SIG-M5 (cell line): Measurements from ENCODE around the gene PPEF2.
"Not testable (repeated sequence)": the region's sequence is repeated elsewhere in the genome, so short reads cannot be mapped to it uniquely, and the experiment has no call there.

Source experiments
- DNase-seq: peaks from one replicate; lab custom pipeline; 2025; lab: John Stamatoyannopoulos, UW

Gene PPEF2, protein sequence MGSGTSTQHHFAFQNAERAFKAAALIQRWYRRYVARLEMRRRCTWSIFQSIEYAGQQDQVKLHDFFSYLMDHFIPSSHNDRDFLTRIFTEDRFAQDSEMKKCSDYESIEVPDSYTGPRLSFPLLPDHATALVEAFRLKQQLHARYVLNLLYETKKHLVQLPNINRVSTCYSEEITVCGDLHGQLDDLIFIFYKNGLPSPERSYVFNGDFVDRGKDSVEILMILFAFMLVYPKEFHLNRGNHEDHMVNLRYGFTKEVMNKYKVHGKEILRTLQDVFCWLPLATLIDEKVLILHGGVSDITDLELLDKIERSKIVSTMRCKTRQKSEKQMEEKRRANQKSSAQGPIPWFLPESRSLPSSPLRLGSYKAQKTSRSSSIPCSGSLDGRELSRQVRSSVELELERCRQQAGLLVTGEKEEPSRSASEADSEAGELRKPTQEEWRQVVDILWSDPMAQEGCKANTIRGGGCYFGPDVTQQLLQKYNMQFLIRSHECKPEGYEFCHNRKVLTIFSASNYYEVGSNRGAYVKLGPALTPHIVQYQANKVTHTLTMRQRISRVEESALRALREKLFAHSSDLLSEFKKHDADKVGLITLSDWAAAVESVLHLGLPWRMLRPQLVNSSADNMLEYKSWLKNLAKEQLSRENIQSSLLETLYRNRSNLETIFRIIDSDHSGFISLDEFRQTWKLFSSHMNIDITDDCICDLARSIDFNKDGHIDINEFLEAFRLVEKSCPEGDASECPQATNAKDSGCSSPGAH

GRCh38 chr4:75902352-75902751 lies at the start of gene PPEF2:
Gene PPEF2, minus strand, starts transcription at chr4:75902452. Its CDS starts 6,127 bp downstream, at chr4:75896325.
- DNase-seq: no peak

- no peak for DNase-seq
Measured at GRCh38 chr4:75950213-75950815, 48.1 kb upstream of the PPEF2 start.

DNA sequence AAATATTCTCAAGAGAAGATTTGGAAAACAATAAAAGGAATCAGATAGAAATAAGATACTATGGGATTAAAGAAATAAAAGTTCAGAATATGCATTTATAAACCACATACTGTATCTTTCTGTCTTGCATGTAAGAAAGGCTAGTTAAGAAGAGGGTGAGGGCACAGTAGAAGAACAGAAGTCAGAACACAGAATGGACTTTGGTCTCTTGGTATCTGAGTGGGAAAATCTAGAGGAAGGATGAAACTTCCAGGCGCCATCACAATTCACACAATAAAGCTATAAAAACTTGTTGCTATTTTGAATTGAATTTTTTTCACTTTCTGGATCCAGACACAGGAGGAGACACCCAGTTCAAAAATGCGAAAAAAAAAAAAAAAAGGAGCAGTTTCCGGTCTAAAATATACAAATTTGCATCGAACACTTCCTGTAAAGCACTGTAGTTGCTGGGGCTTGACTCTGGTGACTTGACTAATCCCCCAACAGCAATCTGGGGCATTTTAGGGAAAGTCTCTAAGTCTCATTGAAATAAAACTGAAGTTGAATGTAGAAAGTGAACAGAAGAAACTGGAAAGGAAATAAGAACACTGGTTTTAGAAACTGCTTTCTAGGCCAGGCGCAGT lies 46.7 kb upstream of the PPEF2 start:
- no peak for DNase-seq

DNA sequence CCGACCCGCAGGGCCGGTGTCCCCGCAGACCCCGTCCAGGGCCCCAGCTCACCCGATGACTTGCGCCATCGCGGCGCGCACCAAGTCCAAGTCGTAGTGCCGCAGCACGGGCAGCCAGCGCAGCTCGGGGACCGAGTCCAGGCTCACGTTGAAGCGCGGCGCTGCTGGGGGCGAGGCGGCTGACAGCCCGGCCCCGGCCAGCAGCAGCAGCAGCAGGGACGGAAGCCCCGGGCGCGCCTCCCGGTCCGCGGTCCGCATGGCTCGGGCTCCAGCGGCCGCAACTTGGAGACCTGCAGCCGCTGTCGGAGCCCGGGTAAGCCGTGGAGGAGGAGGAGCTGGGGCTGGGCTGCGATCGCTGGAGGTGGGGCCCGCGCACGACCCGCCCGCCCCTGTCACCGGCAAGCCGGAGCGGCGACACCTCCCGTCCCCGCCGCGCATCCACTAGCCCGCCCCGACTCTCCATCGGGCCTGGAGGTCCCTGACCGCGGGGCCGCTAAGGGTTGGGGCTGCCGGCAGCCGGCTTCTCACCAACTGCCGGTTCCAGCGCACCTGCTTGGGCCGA lies 38.5 kb upstream of the PPEF2 start, which contains the start of gene NAAA:
Gene NAAA, minus strand, starts transcription at position 322 of the 562 bp plus-strand sequence. Its CDS starts 64 bp downstream, at position 258.
- no peak for DNase-seq

DNA sequence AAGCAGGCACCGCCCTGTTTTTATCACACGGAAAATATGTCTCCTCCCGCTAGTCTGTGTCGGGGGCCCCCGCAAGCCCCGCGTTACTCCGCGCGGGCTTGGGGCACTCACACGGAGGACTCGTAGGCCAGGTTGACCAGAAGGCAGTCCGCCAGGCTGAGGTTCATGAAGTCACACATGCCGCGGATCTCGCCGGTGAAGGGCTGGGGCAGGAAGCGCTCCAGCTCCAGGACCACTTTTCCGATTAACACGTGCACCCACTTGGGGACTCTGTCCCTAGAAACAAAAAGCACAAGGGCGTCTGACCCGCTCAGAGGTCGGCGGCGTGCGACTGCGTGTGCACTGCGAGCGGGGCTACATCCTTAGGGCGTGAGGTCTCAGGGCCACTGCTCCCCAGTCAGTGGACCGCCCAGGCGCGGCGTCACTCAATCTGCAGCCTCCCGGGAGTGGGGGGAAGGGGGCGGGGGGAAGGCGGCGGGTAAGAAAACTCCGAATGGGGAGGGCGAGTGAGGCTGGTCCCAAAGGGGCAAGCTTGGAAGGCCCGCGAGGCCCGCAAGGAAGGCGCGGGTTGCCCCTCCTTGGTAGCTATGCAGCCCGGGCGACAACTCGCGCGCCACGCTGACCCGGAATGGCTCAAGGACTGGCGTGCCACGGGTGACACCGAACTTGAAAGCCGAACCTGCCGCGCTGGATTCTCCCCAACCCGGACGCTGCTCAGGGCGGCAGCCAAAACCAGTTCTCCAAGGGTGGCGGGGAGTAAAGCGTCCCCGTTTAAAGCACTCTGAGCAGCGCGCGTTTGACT lies 37.8 kb upstream of the PPEF2 start:
- DNase-seq: no peak

- no peak for DNase-seq
Measured at GRCh38 chr4:75935628-75936027, 33.4 kb upstream of the PPEF2 start.

DNA sequence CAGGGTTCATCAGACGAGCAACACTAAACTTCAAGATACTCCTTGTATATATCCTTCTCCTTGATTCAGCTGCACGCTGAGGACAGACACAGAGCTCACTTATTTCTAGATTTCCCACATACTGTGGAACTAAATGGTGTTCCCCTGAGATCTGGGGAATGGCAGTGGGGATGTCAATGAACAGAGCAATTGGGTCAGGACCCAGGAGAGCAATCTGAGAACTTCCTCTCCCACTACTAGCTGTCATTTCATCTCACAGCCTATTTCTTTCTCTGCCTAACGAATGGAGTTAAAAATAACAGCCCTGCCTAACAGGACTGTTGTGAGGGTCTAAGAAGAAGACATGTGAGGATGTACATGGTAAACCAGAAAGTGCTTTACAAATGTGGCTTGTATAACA lies 27.9 kb upstream of the PPEF2 start:
- no peak for DNase-seq

GRCh38 chr4:75924916-75925315 lies 22.7 kb upstream of the PPEF2 start:
- DNase-seq: not testable (repeated sequence)

- DNase-seq: no peak
Measured at GRCh38 chr4:75924309-75924827, 22.1 kb upstream of the PPEF2 start.

DNA sequence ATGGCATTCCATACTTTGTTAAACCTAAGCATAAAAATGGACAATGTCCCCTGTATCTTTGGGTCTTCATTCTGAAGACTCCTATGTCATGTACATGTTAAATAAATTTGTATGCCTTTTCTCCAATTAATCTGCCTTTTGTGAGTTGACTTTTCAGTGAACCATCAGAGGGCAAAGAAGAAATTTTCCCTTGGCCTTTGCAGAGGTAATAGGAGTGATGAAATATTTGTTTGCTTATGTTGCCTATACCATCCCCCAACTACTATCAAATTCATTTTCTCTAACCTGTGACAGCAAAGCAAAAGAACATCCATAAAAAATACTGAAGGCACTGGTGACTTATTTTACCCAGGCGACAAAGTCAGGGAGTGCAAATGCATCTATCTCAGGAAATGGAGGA lies 20.3 kb upstream of the PPEF2 start:
- no peak for DNase-seq

DNA sequence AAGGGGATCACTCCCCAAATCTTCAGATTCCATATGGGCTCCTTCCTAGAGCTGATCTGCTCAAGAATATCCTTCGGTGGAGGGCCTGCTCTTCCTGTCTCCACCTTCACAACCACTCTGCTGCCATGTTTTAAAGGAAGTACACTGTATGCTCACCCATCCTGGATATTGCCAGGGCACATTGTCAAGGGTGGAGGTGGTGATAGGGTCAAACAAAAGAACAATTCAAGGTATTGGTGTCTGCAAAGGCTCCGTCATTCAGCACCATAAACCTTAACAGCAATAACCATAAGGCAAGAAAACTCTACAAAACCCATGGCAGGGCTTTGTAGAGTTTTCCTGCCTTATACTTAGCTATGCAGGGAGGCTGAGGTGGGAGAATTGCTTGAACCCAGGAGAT lies 19.7 kb upstream of the PPEF2 start:
- no peak for DNase-seq

GRCh38 chr4:75920327-75920726 lies 18.1 kb upstream of the PPEF2 start:
- DNase-seq: no peak

DNA sequence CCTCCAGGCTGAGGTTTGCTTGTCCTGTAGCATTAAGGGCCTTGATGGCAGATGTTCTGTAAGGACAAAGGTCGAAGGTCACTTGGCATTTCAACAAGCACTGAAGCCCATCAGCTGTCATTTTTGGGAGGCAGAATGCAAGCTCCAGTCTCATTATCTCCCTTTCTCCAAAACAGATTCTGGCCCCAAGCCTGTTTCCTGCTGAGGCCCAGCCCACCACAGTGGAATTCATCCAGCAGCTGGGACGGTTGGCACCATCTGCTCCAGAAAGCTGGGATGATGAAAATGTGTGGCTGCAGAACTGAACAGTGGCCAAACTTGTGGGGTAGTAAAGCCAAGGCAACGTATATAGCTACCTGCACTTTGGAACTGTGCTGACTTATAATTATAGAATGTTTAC lies 17.7 kb upstream of the PPEF2 start:
- no peak for DNase-seq

GRCh38 chr4:75916091-75916661 lies 13.9 kb upstream of the PPEF2 start:
- DNase-seq: no peak

DNA sequence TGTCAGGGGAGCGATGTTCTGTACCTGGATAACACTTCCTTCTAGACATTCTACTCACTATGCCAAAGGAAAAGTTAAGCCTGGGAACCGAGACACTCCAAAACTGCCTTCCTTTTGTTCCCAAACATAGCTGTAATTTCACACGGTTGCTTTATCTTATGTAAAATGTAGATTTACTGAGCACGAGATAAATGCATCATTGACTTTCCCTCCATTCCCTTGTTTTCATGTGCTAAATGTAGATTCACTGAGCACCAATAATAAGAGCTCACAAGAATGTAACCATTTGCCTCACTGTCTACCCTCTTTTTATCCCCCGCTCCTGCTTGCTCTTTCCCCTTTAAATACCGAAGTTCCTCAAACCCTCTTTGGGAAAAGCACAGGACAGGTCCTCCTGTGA lies 10.7 kb upstream of the PPEF2 start:
- no peak for DNase-seq

- not testable (repeated sequence) for DNase-seq
Measured at GRCh38 chr4:75910831-75911230, 8.6 kb upstream of the PPEF2 start.

GRCh38 chr4:75909405-75909804 lies 7.2 kb upstream of the PPEF2 start:
- no peak for DNase-seq

DNA sequence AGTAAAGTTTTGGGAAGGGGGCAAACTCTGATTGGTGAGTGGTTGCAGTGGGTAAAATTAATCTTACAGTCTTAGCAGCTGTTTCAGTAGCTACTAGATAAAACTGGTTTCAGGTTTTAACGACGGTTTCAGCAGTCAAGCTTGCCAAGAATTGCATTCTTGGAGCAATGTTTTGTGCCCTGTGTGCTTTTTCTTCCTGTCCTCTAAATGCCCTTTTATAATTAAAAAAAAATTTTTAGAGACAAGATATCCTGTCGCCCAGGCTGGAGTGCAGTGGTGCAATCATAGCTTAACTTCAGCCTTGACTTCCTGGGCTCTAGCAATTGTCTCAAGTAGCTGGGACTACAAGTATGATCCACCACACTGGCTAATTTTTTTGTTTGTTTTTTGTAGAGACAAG lies 6.3 kb upstream of the PPEF2 start:
- DNase-seq: no peak

DNA sequence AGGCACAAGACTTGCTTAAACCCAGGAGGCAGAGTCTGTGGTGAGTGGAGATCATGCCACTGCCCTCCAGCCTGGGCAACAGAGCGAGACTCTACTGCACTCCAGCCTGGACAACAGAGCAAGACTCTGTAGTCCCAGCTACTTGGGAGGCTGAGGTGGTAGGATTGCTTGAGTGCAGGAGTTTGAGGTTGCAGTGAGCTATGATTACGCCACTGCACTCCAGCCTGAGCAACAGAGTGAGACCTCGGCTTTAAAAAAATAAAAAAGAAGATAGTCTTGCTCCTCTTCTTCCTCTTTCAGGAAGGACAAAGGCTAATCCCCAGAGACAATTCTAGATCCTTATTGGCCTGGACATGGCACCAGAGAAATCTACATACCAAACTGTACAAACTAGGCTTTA lies 5.7 kb upstream of the PPEF2 start:
- peak; percentile 28 for DNase-seq

GRCh38 chr4:75904076-75904475 lies 1.8 kb upstream of the PPEF2 start:
- DNase-seq: no peak

DNA sequence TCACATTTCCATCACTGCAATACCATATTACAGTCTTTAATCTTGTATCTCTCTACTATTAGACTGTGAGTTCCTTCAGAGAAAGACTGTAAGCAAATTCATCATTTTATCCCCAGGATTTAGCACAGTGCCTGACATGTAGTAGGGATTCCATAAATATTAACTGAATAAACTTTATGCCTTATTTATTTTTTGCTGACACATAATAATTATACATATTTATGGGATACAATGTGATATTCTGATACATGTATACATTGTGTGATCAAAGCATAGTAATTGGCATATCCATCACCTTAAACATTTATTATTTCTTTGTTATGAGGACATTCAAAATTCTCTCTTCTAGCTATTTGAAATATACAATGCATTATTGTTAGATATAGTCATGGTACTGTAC lies 3.7 kb downstream of the PPEF2 start:
- no peak for DNase-seq
